Stimulated activated CD8-positive, alpha-beta memory T cell treated with anti-CD3 and anti-CD28 coated beads, Interleukin-2, amount 100 ng/mL, for 48 hours (primary cell): ENCODE data around the gene NFX1.
"Not testable (repeated sequence)": the region's sequence is repeated elsewhere in the genome, so short reads cannot be mapped to it uniquely, and the experiment has no call there.

Source experiments
- DNase-seq, 2 donors: peaks; one replicate each; pipeline ENCODE4 v3.0.0-alpha.2; 2020; ENCODE audit warnings: low read depth in 2 of 2

The NFX1 gene

GRCh38 chr9:33310748-33311147 is 20.4 kb downstream of the NFX1 start:
- no peak for DNase-seq

GRCh38 chr9:33311953-33312352 is 21.6 kb downstream of the NFX1 start:
- no peak for DNase-seq

GRCh38 chr9:33315371-33315770 is 25.1 kb downstream of the NFX1 start:
- no peak for DNase-seq

- not testable (repeated sequence) for DNase-seq
Observed at GRCh38 chr9:33317136-33317535, 26.8 kb downstream of the NFX1 start.

GRCh38 chr9:33318225-33318624 is 27.9 kb downstream of the NFX1 start:
- no peak for DNase-seq

- DNase-seq: no peak
Observed at GRCh38 chr9:33318781-33319180, 28.5 kb downstream of the NFX1 start.

- DNase-seq: no peak
Observed at GRCh38 chr9:33320230-33320567, 29.9 kb downstream of the NFX1 start.

GRCh38 chr9:33320568-33321261 is 30.4 kb downstream of the NFX1 start:
- DNase-seq: no peak

GRCh38 chr9:33329117-33329563 is 38.8 kb downstream of the NFX1 start:
- DNase-seq: no peak

- DNase-seq: no peak
Observed at GRCh38 chr9:33329979-33330378, 39.7 kb downstream of the NFX1 start.

GRCh38 chr9:33331377-33331891 is 41.1 kb downstream of the NFX1 start:
- DNase-seq: no peak

GRCh38 chr9:33332011-33332410 is 41.7 kb downstream of the NFX1 start:
- DNase-seq: no peak

GRCh38 chr9:33332956-33333355 is 42.6 kb downstream of the NFX1 start:
- DNase-seq: not testable (repeated sequence)

- no peak for DNase-seq
Observed at GRCh38 chr9:33340186-33340585, 49.9 kb downstream of the NFX1 start.

GRCh38 chr9:33341182-33341581 is 50.9 kb downstream of the NFX1 start:
- DNase-seq: no peak

- DNase-seq: no peak
Observed at GRCh38 chr9:33344145-33344544, 53.8 kb downstream of the NFX1 start.

GRCh38 chr9:33346564-33346963 is 56.2 kb downstream of the NFX1 start:
- no peak for DNase-seq

GRCh38 chr9:33348998-33349397 is 58.7 kb downstream of the NFX1 start:
- DNase-seq: no peak

- DNase-seq: no peak
Observed at GRCh38 chr9:33349743-33350142, 59.4 kb downstream of the NFX1 start.

- DNase-seq: no peak
Observed at GRCh38 chr9:33350310-33350709, 60.0 kb downstream of the NFX1 start.

GRCh38 chr9:33351547-33351946 is 61.2 kb downstream of the NFX1 start:
- DNase-seq: no peak

GRCh38 chr9:33354651-33355211 is 64.4 kb downstream of the NFX1 start:
- no peak for DNase-seq

GRCh38 chr9:33355933-33356332 is 65.6 kb downstream of the NFX1 start:
- DNase-seq: no peak

GRCh38 chr9:33358641-33359040 is 68.3 kb downstream of the NFX1 start:
- DNase-seq: not testable (repeated sequence)
